ENCODE measurements around the gene LRPPRC. TPM values are rescaled to one million over a fixed set of nuclear protein-coding genes. Genes with fewer than 3 reads are reported as not detected.

LRPPRC gene
- total and polyA plus RNA-seq, 2 donors (not counting 3 experiments of a cell fraction or from before 2014, with no cell fraction given) = 22.6 to 94.0 TPM

GRCh38 chr2:43899589-43899988 lies 96.2 kb downstream of the LRPPRC start:
- peaks cover 4 to 9% of the 10 kb centered on the region in 2 experiments for H3K36me3 ChIP-seq (ENCODE audit: control insufficient read depth in 2 of 2, extremely low read depth in 1 of 2, insufficient read depth in 2 of 2, low read length in 2 of 2)
- no peak overlapping the region for H3K9ac ChIP-seq (replicated peaks; ENCODE audit: extremely low read depth, insufficient read depth, low read length)
- H3K79me2 ChIP-seq (ENCODE audit: control insufficient read depth, insufficient read depth, low read length) = no peaks in the 10 kb centered on the region
- H4K20me1 ChIP-seq (replicated peaks; ENCODE audit: control insufficient read depth, extremely low read depth, insufficient read depth, low read length) = no peaks in the 10 kb centered on the region
- H3K4me2 ChIP-seq (ENCODE audit: insufficient read depth, low read length) = no peak overlapping the region
- H3K9me1 ChIP-seq (replicated peaks; ENCODE audit: control insufficient read depth, extremely low read depth, insufficient read depth, low read length) = no peaks in the 10 kb centered on the region
- DNase-seq (ENCODE audit: low read depth, low spot score) (no peak), FAIRE-seq (no peak)
- intact Hi-C loops (cut with micrococcal nuclease) (no loop called here), dilution Hi-C loops (cut with MboI; ENCODE audit: extremely low pct_ligation_motif_present, low sequenced_read_pairs) (no loop called here)
- H3K4me1 ChIP-seq (ENCODE audit: control insufficient read depth, extremely low read depth, insufficient read depth, low read length) = no peaks in the 10 kb centered on the region
- POLR2A ChIA-PET = no interaction called here
- no peaks in the 10 kb centered on the region for H3K27me3 ChIP-seq (ENCODE audit: control insufficient read depth in 2 of 2, insufficient read depth in 2 of 2, low read length in 2 of 2)
- no TSS peak for BruUV-seq (replicated peaks)
- H3K9me3 ChIP-seq (replicated peaks; ENCODE audit: control insufficient read depth, insufficient read depth, low read length) = no peaks in the 10 kb centered on the region
- H3K27ac ChIP-seq (ENCODE audit: insufficient read depth, low read depth, low read length) = no peak overlapping the region
- CTCF ChIA-PET = no interaction called here
- H3K4me3 ChIP-seq (replicated peaks in 1 of 3; ENCODE audit: insufficient read depth in 1 of 3, low read depth in 1 of 3, low read length in 3 of 3) = no peak overlapping the region
- TF ChIP-seq FOS (IDR thresholded peaks at IDR 0.05; ENCODE audit: borderline replicate concordance, insufficient read depth, low read length) (no peak), GATA2 (IDR thresholded peaks at IDR 0.05; ENCODE audit: insufficient read depth, insufficient read length, low read depth, low read length) (no peak), POLR2AphosphoS5 (IDR thresholded peaks at IDR 0.05; ENCODE audit: insufficient read depth, low read depth, low read length) (no peak), JUN (IDR thresholded peaks at IDR 0.05; ENCODE audit: borderline replicate concordance, insufficient read depth, insufficient read length, low read depth) (no peak), EZH2 (IDR thresholded peaks at IDR 0.05; ENCODE audit: borderline replicate concordance, low read depth, low read length, severe bottlenecking) (no peak), MYC (IDR thresholded peaks at IDR 0.05; ENCODE audit: low read depth, low read length) (no peak), POLR2A (IDR thresholded peaks at IDR 0.05; ENCODE audit: low read depth, low read length) (no peak)
- TF ChIP-seq, protein P1, sequence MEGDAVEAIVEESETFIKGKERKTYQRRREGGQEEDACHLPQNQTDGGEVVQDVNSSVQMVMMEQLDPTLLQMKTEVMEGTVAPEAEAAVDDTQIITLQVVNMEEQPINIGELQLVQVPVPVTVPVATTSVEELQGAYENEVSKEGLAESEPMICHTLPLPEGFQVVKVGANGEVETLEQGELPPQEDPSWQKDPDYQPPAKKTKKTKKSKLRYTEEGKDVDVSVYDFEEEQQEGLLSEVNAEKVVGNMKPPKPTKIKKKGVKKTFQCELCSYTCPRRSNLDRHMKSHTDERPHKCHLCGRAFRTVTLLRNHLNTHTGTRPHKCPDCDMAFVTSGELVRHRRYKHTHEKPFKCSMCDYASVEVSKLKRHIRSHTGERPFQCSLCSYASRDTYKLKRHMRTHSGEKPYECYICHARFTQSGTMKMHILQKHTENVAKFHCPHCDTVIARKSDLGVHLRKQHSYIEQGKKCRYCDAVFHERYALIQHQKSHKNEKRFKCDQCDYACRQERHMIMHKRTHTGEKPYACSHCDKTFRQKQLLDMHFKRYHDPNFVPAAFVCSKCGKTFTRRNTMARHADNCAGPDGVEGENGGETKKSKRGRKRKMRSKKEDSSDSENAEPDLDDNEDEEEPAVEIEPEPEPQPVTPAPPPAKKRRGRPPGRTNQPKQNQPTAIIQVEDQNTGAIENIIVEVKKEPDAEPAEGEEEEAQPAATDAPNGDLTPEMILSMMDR (IDR thresholded peaks at IDR 0.05; ENCODE audit: extremely low read depth in 1 of 2, insufficient read depth in 1 of 2, low read depth in 1 of 2, low read length in 2 of 2) = no peak
- TF ChIP-seq, protein P2, sequence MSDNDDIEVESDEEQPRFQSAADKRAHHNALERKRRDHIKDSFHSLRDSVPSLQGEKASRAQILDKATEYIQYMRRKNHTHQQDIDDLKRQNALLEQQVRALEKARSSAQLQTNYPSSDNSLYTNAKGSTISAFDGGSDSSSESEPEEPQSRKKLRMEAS (IDR thresholded peaks at IDR 0.05; ENCODE audit: insufficient read depth, insufficient read length) = no peak
- no peak overlapping the region for H2AFZ ChIP-seq (ENCODE audit: low read depth, low read length)
